HepG2 (cell line): ENCODE results near the gene CDC42BPG. TPM values are rescaled to one million over a fixed set of nuclear protein-coding genes. Genes with fewer than 3 reads are reported as not detected.

ENCODE experiments used
- ELF3 ChIP-seq: IDR thresholded peaks from 2 replicates; pipeline ENCODE4 v1.6.1; 2016; ENCODE audit warnings: missing genetic modification reagents, missing compliant biosample characterization
- EZH2 ChIP-seq: conservative IDR thresholded peaks from 2 replicates; pipeline ENCODE4 v1.6.1; 2012; ENCODE audit warnings: mild to moderate bottlenecking, low read depth, low read length, moderate library complexity
- FOSL1 ChIP-seq: sonication (generic); formaldehyde crosslinking; IDR thresholded peaks from 2 replicates; pipeline ENCODE4 v1.9.0; 2021; ENCODE audit warnings: missing genetic modification reagents, borderline replicate concordance
- HNF4A ChIP-seq: sonication (generic); formaldehyde crosslinking; IDR thresholded peaks from 2 replicates; pipeline ENCODE4 v1.4.0; 2020; ENCODE audit warnings: missing genetic modification reagents
- JUN ChIP-seq: sonication (generic); formaldehyde crosslinking; IDR thresholded peaks from 2 replicates; pipeline ENCODE4 v1.4.0; 2020; ENCODE audit warnings: mild to moderate bottlenecking, missing genetic modification reagents
- NR2F6 ChIP-seq, 2 experiments: IDR thresholded peaks; 2 replicates each; pipeline ENCODE4 v1.6.1; 2016; ENCODE audit warnings: antibody characterized with exemption in 1 of 2, mild to moderate bottlenecking in 1 of 2
- SMC3 ChIP-seq: IDR thresholded peaks from 2 replicates; pipeline ENCODE4 v1.6.1; 2011; ENCODE audit warnings: low read length, improper control_type of control experiment
- SNAI1 ChIP-seq: sonication (generic); formaldehyde crosslinking; IDR thresholded peaks from 2 replicates; pipeline ENCODE4 v1.5.0; 2020; ENCODE audit warnings: mild to moderate bottlenecking, missing genetic modification reagents, borderline replicate concordance
- SP5 ChIP-seq: IDR thresholded peaks from 2 replicates; pipeline ENCODE4 v1.6.1; 2016; ENCODE audit warnings: low read depth, borderline replicate concordance
- ZNF10 ChIP-seq: sonication (generic); formaldehyde crosslinking; IDR thresholded peaks from 2 replicates; pipeline ENCODE4 v1.4.0; 2020; ENCODE audit warnings: mild to moderate bottlenecking, low read depth, missing genetic modification reagents, borderline replicate concordance
- ZNF549 ChIP-seq: sonication (generic); formaldehyde crosslinking; IDR thresholded peaks from 2 replicates; pipeline ENCODE4 v1.5.0; 2020; ENCODE audit warnings: missing genetic modification reagents
- ZNF644 ChIP-seq: IDR thresholded peaks from 2 replicates; pipeline ENCODE4 v1.6.1; 2016; ENCODE audit warnings: low read depth
- polyA plus RNA-seq, 8 experiments: library from polyadenylated mRNA; depleted of rRNA in 3 of 8; stranded (reverse) in 7 of 8; unstranded in 1 of 8; fragments of >200 nt; fragmentation: Illumina TruSeq in 4 of 8; extraction: Trizol in 4 of 8; gene quantifications; 2 replicates each; pipeline versions ENCODE4 v1.2.1 to v1.2.3, GENCODE V29; 2011 to 2016; ENCODE audit warnings: low read depth in 4 of 8, missing spikeins in 1 of 8, mixed read lengths in 1 of 8; ENCODE audit not compliant: insufficient read depth in 1 of 8
- total RNA-seq, 5 experiments: library from RNA; depleted of rRNA; stranded (reverse); fragments of >200 nt; fragmentation: Illumina TruSeq; extraction: Trizol; gene quantifications; 2 replicates each; pipeline ENCODE4 v1.2.3, GENCODE V29; 2016; ENCODE audit warnings: low read depth in 1 of 5
- TF ChIP-seq, protein P1 (sequence below): sonication (generic); formaldehyde crosslinking; IDR thresholded peaks from 2 replicates; pipeline ENCODE4 v1.5.0; 2020; ENCODE audit warnings: mild to moderate bottlenecking, missing genetic modification reagents
- TF ChIP-seq, protein P2 (sequence below): sonication (generic); formaldehyde crosslinking; IDR thresholded peaks from 2 replicates; pipeline ENCODE4 v1.5.1; 2020; ENCODE audit warnings: mild to moderate bottlenecking, missing genetic modification reagents
- TF ChIP-seq, protein P3 (sequence below): sonication (generic); formaldehyde crosslinking; IDR thresholded peaks from 2 replicates; pipeline ENCODE4 v1.9.0; 2021; ENCODE audit warnings: missing genetic modification reagents, mild to moderate bottlenecking, borderline replicate concordance
- TF ChIP-seq, protein P4 (sequence below): sonication (generic); formaldehyde crosslinking; IDR thresholded peaks from 2 replicates; pipeline ENCODE4 v1.4.0; 2020; ENCODE audit warnings: missing genetic modification reagents
- TF ChIP-seq, protein P5 (sequence below): sonication (generic); formaldehyde crosslinking; IDR thresholded peaks from 2 replicates; pipeline ENCODE4 v1.5.0; 2020; ENCODE audit warnings: missing genetic modification reagents
- TF ChIP-seq, protein P6 (sequence below): sonication (generic); formaldehyde crosslinking; IDR thresholded peaks from 2 replicates; pipeline ENCODE4 v1.4.0; 2020; ENCODE audit warnings: missing genetic modification reagents, borderline replicate concordance

CDC42BPG gene
- total and polyA plus RNA-seq, 2 of the 13 experiments (the other 11 are each of a cell fraction or from before 2014, with no cell fraction given) = 0.55 to 1.4 TPM

DNA sequence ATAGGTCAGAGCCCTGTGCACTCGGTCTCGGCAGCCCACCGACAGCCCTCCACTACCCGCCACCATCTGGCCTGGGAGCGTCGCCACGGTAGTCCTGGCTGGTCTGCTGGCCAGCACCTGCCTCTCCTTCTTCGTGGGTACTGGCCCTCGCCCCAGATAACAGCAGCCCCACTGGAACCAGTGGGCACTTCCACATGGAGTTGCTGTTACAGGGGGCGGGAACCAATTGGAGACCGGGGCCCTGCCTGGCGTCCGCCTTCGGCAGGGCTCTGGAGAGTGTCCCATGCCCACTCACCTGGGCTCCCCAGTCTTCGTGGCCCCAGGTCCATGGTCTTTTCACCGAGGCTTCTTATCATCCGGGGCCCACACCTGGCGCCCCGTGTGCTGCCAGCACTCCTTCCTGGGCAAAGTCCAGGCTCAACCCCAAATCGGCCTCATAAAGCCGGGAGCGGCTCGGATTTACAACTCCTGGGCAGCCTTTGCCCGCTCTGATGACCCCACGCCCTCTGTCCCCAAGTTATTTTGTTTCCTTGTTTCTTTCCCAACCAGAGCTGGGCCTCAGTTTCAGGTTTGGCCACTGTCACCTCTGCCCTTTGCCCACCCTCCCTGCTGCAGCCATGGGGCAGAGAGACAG lies 46.9 kb upstream of the CDC42BPG start (continued):
- no peak; the same call in 1 of the 2 replicates for TF ChIP-seq NR2F6 (IDR thresholded peaks at IDR 0.05)
- TF ChIP-seq NR2F6 (CRISPR knock-in tag; IDR thresholded peaks at IDR 0.05) = peak; percentile 17; the same call in 1 of the 2 replicates
- TF ChIP-seq HNF4A = peak; percentile 73
- TF ChIP-seq EZH2 = no peak
- no peak for TF ChIP-seq SP5 (CRISPR knock-in tag)
- TF ChIP-seq, protein P1, sequence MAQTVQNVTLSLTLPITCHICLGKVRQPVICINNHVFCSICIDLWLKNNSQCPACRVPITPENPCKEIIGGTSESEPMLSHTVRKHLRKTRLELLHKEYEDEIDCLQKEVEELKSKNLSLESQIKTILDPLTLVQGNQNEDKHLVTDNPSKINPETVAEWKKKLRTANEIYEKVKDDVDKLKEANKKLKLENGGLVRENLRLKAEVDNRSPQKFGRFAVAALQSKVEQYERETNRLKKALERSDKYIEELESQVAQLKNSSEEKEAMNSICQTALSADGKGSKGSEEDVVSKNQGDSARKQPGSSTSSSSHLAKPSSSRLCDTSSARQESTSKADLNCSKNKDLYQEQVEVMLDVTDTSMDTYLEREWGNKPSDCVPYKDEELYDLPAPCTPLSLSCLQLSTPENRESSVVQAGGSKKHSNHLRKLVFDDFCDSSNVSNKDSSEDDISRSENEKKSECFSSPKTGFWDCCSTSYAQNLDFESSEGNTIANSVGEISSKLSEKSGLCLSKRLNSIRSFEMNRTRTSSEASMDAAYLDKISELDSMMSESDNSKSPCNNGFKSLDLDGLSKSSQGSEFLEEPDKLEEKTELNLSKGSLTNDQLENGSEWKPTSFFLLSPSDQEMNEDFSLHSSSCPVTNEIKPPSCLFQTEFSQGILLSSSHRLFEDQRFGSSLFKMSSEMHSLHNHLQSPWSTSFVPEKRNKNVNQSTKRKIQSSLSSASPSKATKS = no peak
- no peak for TF ChIP-seq ZNF644
- TF ChIP-seq, protein P2, sequence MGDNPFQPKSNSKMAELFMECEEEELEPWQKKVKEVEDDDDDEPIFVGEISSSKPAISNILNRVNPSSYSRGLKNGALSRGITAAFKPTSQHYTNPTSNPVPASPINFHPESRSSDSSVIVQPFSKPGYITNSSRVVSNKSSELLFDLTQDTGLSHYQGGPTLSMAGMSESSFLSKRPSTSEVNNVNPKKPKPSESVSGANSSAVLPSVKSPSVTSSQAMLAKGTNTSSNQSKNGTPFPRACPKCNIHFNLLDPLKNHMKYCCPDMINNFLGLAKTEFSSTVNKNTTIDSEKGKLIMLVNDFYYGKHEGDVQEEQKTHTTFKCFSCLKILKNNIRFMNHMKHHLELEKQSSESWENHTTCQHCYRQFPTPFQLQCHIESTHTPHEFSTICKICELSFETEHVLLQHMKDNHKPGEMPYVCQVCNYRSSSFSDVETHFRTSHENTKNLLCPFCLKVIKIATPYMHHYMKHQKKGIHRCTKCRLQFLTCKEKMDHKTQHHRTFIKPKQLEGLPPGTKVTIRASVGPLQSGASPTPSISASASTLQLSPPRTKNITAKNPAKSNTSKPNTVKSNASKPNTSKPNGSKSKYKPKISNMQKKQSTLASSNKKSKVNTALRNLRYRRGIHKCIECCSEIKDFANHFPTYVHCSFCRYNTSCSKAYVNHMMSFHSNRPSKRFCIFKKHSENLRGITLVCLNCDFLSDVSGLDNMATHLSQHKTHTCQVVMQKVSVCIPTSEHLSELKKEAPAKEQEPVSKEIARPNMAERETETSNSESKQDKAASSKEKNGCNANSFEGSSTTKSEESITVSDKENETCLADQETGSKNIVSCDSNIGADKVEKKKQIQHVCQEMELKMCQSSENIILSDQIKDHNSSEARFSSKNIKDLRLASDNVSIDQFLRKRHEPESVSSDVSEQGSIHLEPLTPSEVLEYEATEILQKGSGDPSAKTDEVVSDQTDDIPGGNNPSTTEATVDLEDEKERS = no peak
- TF ChIP-seq, protein P3, sequence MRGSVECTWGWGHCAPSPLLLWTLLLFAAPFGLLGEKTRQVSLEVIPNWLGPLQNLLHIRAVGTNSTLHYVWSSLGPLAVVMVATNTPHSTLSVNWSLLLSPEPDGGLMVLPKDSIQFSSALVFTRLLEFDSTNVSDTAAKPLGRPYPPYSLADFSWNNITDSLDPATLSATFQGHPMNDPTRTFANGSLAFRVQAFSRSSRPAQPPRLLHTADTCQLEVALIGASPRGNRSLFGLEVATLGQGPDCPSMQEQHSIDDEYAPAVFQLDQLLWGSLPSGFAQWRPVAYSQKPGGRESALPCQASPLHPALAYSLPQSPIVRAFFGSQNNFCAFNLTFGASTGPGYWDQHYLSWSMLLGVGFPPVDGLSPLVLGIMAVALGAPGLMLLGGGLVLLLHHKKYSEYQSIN (CRISPR knock-in tag) = no peak
- 0 out of 2 replicates have a peak, but pooled peaks have one; percentile 41 for TF ChIP-seq ELF3 (CRISPR knock-in tag)
- no peak for TF ChIP-seq SMC3
- TF ChIP-seq, protein P4, sequence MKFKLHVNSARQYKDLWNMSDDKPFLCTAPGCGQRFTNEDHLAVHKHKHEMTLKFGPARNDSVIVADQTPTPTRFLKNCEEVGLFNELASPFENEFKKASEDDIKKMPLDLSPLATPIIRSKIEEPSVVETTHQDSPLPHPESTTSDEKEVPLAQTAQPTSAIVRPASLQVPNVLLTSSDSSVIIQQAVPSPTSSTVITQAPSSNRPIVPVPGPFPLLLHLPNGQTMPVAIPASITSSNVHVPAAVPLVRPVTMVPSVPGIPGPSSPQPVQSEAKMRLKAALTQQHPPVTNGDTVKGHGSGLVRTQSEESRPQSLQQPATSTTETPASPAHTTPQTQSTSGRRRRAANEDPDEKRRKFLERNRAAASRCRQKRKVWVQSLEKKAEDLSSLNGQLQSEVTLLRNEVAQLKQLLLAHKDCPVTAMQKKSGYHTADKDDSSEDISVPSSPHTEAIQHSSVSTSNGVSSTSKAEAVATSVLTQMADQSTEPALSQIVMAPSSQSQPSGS = no peak
- no peak for TF ChIP-seq SNAI1
- no peak for TF ChIP-seq JUN
- TF ChIP-seq FOSL1 (CRISPR knock-in tag) = no peak
- TF ChIP-seq ZNF10 (CRISPR knock-in tag) = no peak
- no peak for TF ChIP-seq ZNF549 (CRISPR knock-in tag)
- TF ChIP-seq, protein P5, sequence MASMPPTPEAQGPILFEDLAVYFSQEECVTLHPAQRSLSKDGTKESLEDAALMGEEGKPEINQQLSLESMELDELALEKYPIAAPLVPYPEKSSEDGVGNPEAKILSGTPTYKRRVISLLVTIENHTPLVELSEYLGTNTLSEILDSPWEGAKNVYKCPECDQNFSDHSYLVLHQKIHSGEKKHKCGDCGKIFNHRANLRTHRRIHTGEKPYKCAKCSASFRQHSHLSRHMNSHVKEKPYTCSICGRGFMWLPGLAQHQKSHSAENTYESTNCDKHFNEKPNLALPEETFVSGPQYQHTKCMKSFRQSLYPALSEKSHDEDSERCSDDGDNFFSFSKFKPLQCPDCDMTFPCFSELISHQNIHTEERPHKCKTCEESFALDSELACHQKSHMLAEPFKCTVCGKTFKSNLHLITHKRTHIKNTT (CRISPR knock-in tag) = no peak
- TF ChIP-seq, protein P6, sequence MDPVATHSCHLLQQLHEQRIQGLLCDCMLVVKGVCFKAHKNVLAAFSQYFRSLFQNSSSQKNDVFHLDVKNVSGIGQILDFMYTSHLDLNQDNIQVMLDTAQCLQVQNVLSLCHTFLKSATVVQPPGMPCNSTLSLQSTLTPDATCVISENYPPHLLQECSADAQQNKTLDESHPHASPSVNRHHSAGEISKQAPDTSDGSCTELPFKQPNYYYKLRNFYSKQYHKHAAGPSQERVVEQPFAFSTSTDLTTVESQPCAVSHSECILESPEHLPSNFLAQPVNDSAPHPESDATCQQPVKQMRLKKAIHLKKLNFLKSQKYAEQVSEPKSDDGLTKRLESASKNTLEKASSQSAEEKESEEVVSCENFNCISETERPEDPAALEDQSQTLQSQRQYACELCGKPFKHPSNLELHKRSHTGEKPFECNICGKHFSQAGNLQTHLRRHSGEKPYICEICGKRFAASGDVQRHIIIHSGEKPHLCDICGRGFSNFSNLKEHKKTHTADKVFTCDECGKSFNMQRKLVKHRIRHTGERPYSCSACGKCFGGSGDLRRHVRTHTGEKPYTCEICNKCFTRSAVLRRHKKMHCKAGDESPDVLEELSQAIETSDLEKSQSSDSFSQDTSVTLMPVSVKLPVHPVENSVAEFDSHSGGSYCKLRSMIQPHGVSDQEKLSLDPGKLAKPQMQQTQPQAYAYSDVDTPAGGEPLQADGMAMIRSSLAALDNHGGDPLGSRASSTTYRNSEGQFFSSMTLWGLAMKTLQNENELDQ (CRISPR knock-in tag) = no peak
